Epidermal melanocyte (primary cell): ENCODE results near the gene POLR3H.
"Not testable (repeated sequence)": the region's sequence is repeated elsewhere in the genome, so short reads cannot be mapped to it uniquely, and the experiment has no call there.

ENCODE experiments used
- DNase-seq: peaks from one replicate; pipeline ENCODE4 v3.0.0; 2011; ENCODE audit warnings: low spot score; ENCODE audit not compliant: insufficient read length

The POLR3H gene

GRCh38 chr22:41543854-41544670 is at the start of gene POLR3H:
Gene POLR3H (minus strand): TSS chr22:41544470. CDS start chr22:41544101, 369 bp downstream.
- DNase-seq = peak; percentile 97

GRCh38 chr22:41593336-41593960 is 49.2 kb upstream of the POLR3H start:
- DNase-seq = not testable (repeated sequence)

- DNase-seq = peak; percentile 100
Measured at GRCh38 chr22:41589391-41590241, 45.3 kb upstream of the POLR3H start, which contains the start of gene PMM1. Gene PMM1 (minus strand): TSS chr22:41589840. CDS start chr22:41589805, 35 bp downstream.

- DNase-seq = no peak
Measured at GRCh38 chr22:41587347-41587723, 43.1 kb upstream of the POLR3H start.

- no peak for DNase-seq
Measured at GRCh38 chr22:41585898-41586297, 41.6 kb upstream of the POLR3H start.

GRCh38 chr22:41584881-41585280 is 40.6 kb upstream of the POLR3H start:
- no peak for DNase-seq

- DNase-seq = no peak
Measured at GRCh38 chr22:41582694-41583093, 38.4 kb upstream of the POLR3H start.

- DNase-seq = no peak
Measured at GRCh38 chr22:41579997-41580355, 35.7 kb upstream of the POLR3H start.

- DNase-seq = no peak
Measured at GRCh38 chr22:41579297-41579996, 35.2 kb upstream of the POLR3H start.

- DNase-seq = no peak
Measured at GRCh38 chr22:41578818-41579217, 34.5 kb upstream of the POLR3H start.

- no peak for DNase-seq
Measured at GRCh38 chr22:41578114-41578513, 33.8 kb upstream of the POLR3H start.

GRCh38 chr22:41576877-41577276 is 32.6 kb upstream of the POLR3H start:
- DNase-seq = no peak

GRCh38 chr22:41575533-41575932 is 31.3 kb upstream of the POLR3H start:
- DNase-seq = peak; percentile 4

- peak; percentile 5 for DNase-seq
Measured at GRCh38 chr22:41574847-41575381, 30.6 kb upstream of the POLR3H start.

- no peak for DNase-seq
Measured at GRCh38 chr22:41573677-41574076, 29.4 kb upstream of the POLR3H start.

GRCh38 chr22:41572305-41572704 is 28.0 kb upstream of the POLR3H start:
- not testable (repeated sequence) for DNase-seq

GRCh38 chr22:41571786-41572185 is 27.5 kb upstream of the POLR3H start:
- DNase-seq = no peak

- DNase-seq = no peak
Measured at GRCh38 chr22:41570221-41570620, 26.0 kb upstream of the POLR3H start.

- peak; percentile 9 for DNase-seq
Measured at GRCh38 chr22:41568811-41569210, 24.5 kb upstream of the POLR3H start.

- DNase-seq = peak; percentile 1
Measured at GRCh38 chr22:41567512-41567768, 23.2 kb upstream of the POLR3H start.

GRCh38 chr22:41565403-41566054 is 21.3 kb upstream of the POLR3H start:
- peak; percentile 77 for DNase-seq
